BLaER1 treated with 17β-estradiol and CSF1 and Interleukin-3, amounts not matched to agents 10 nM and 100 nM (cell line): ENCODE data around the gene PTPRT.

ENCODE experiments used
- H3K27ac ChIP-seq, 11 experiments: shearing (Covaris generic); formaldehyde crosslinking; 2 replicates each; pipeline ENCODE4 v1.8.1; 2022
- H3K27me3 ChIP-seq, 11 experiments: shearing (Covaris generic); formaldehyde crosslinking; 2 replicates each; pipeline ENCODE4 v1.8.1; 2022
- H3K36me3 ChIP-seq, 11 experiments: shearing (Covaris generic); formaldehyde crosslinking; 2 replicates each; pipeline ENCODE4 v1.8.1; 2022
- H3K4me1 ChIP-seq, 10 experiments: shearing (Covaris generic); formaldehyde crosslinking; 2 replicates each; pipeline ENCODE4 v1.8.1; 2022
- H3K4me2 ChIP-seq, 11 experiments: shearing (Covaris generic); formaldehyde crosslinking; 2 replicates each; pipeline ENCODE4 v1.8.1; 2022
- H3K4me3 ChIP-seq, 10 experiments: shearing (Covaris generic); formaldehyde crosslinking; 2 replicates each; pipeline ENCODE4 v1.8.1; 2022
- H3K9ac ChIP-seq, 11 experiments: shearing (Covaris generic); formaldehyde crosslinking; 2 replicates each; pipeline ENCODE4 v1.8.1; 2022
- H3K9me3 ChIP-seq, 11 experiments: shearing (Covaris generic); formaldehyde crosslinking; replicated peaks in 1 of 11; 2 replicates each; pipeline ENCODE4 v1.8.1; 2022
- H4K20me1 ChIP-seq, 11 experiments: shearing (Covaris generic); formaldehyde crosslinking; 2 replicates each; pipeline ENCODE4 v1.8.1; 2022
- Cebpa-rat ChIP-seq, 11 experiments: shearing (Covaris generic); IDR thresholded peaks; 2 replicates each; pipeline ENCODE4 v1.8.1; 2022

The PTPRT gene

GRCh38 chr20:42708266-42708665 is 481.4 kb downstream of the PTPRT start:
- Histone ChIP-seq H3K4me3 (no peak overlapping the region), H3K36me3 (peaks cover 0 to 7% (median 0%) of the 10 kb centered on the region in 11 experiments; a peak in 2 of 22 replicates), H3K4me1 (peaks cover 0 to 7% (median 2%) of the 10 kb centered on the region in 10 experiments; a peak in 10 of 20 replicates), H3K4me2 (no peak overlapping the region), H3K27ac (no peak overlapping the region), H3K9me3 (peaks cover 24 to 41% (median 33%) of the 10 kb centered on the region in 11 experiments), H3K9ac (no peak overlapping the region), H4K20me1 (no peaks in the 10 kb centered on the region), H3K27me3 (no peaks in the 10 kb centered on the region)
- no peak for TF ChIP-seq Cebpa-rat (IDR thresholded peaks at IDR 0.05)

- Histone ChIP-seq H3K9ac (no peak overlapping the region), H3K9me3 (peaks cover 24 to 44% (median 36%) of the 10 kb centered on the region in 11 experiments), H3K4me3 (no peak overlapping the region), H3K27me3 (no peaks in the 10 kb centered on the region), H3K4me2 (no peak overlapping the region), H3K27ac (no peak overlapping the region), H3K4me1 (peaks cover 9 to 20% (median 12%) of the 10 kb centered on the region in 10 experiments), H3K36me3 (peaks cover 0 to 7% (median 0%) of the 10 kb centered on the region in 11 experiments; a peak in 2 of 22 replicates), H4K20me1 (no peaks in the 10 kb centered on the region)
- no peak for TF ChIP-seq Cebpa-rat (IDR thresholded peaks at IDR 0.05)
Measured at GRCh38 chr20:42706759-42707158, 482.9 kb downstream of the PTPRT start.

GRCh38 chr20:42705550-42705949 is 484.2 kb downstream of the PTPRT start:
- TF ChIP-seq Cebpa-rat (IDR thresholded peaks at IDR 0.05) = no peak
- Histone ChIP-seq H3K9ac (no peak overlapping the region), H3K36me3 (peaks cover 0 to 5% (median 0%) of the 10 kb centered on the region in 11 experiments; a peak in 2 of 22 replicates), H3K9me3 (peaks cover 15 to 32% (median 25%) of the 10 kb centered on the region in 11 experiments), H3K4me3 (no peak overlapping the region), H3K27ac (no peak overlapping the region), H4K20me1 (no peaks in the 10 kb centered on the region), H3K27me3 (no peaks in the 10 kb centered on the region), H3K4me1 (peaks cover 9 to 20% (median 13%) of the 10 kb centered on the region in 10 experiments), H3K4me2 (no peak overlapping the region)

GRCh38 chr20:42703744-42704143 is 486.0 kb downstream of the PTPRT start:
- Histone ChIP-seq H3K4me2 (no peak overlapping the region), H3K36me3 (no peaks in the 10 kb centered on the region), H3K27ac (no peak overlapping the region), H3K4me3 (no peak overlapping the region), H3K27me3 (no peaks in the 10 kb centered on the region), H3K4me1 (peaks cover 9 to 16% (median 13%) of the 10 kb centered on the region in 10 experiments), H3K9me3 (peaks cover 0 to 14% (median 9%) of the 10 kb centered on the region in 11 experiments; a peak in 14 of 22 replicates), H4K20me1 (no peaks in the 10 kb centered on the region), H3K9ac (no peak overlapping the region)
- TF ChIP-seq Cebpa-rat (IDR thresholded peaks at IDR 0.05) = no peak

DNA sequence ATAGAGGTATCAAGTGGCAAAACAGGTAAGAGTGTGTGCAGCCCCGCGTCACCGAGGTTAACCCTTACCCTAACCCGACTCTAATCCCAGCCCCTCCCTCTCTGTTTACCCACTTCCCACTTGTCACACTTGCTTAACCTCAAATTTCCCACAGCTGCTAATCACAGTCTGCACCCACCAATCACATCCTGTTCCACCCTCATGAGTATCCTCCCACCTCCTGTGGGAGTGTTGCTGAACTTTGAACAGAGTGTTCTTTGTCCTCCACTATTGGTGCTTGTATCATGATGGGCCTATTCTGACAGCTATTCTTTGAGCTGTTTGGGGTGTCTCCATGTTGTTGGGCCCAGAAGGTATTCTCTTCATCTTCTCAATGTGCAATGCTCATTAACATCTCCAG is 487.8 kb downstream of the PTPRT start:
- TF ChIP-seq Cebpa-rat (IDR thresholded peaks at IDR 0.05) = no peak
- Histone ChIP-seq H3K9ac (no peak overlapping the region), H3K27me3 (no peaks in the 10 kb centered on the region), H3K9me3 (peaks cover 0 to 13% (median 8%) of the 10 kb centered on the region in 11 experiments; a peak in 14 of 22 replicates), H3K36me3 (no peaks in the 10 kb centered on the region), H3K4me3 (no peak overlapping the region), H3K4me1 (peaks cover 9 to 14% (median 12%) of the 10 kb centered on the region in 10 experiments), H3K4me2 (peak overlapping the region; percentile 26 to 59 (median 50); a peak in 19 of 22 replicates), H3K27ac (no peak overlapping the region), H4K20me1 (no peaks in the 10 kb centered on the region)

DNA sequence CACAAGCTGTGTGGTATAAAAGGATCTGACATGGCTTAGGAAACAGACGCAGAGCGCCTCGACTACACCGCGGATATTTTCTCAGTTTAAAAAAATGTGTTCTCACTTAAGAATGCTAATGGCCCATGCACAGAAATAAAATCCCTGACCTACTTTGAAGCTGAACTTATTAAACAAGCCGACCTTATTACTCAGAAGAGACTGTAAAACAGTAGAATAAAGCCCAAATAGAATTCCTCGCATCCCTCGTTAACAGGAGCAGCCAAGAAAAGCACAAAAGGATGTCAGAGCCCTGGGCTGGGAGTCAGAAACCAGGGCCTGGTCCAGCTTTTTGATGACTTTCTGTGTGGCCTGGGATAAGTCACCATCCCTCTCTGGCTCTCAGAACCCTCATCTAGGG is 489.3 kb downstream of the PTPRT start:
- Histone ChIP-seq H4K20me1 (no peaks in the 10 kb centered on the region), H3K27me3 (no peaks in the 10 kb centered on the region), H3K27ac (no peak overlapping the region), H3K9me3 (peaks cover 0 to 13% (median 8%) of the 10 kb centered on the region in 11 experiments; a peak in 14 of 22 replicates), H3K9ac (no peak overlapping the region), H3K4me3 (no peak overlapping the region), H3K4me2 (no peak overlapping the region), H3K36me3 (no peaks in the 10 kb centered on the region), H3K4me1 (peaks cover 9 to 14% (median 12%) of the 10 kb centered on the region in 10 experiments)
- TF ChIP-seq Cebpa-rat (IDR thresholded peaks at IDR 0.05) = no peak

- no peaks in the 10 kb centered on the region for H4K20me1 ChIP-seq
- H3K4me3 ChIP-seq = no peak overlapping the region
- H3K9me3 ChIP-seq = peaks cover 0 to 3% (median 0%) of the 10 kb centered on the region in 11 experiments; a peak in 4 of 22 replicates
- no peak overlapping the region for H3K27ac ChIP-seq
- no peak overlapping the region for H3K9ac ChIP-seq
- H3K36me3 ChIP-seq = no peaks in the 10 kb centered on the region
- no peak overlapping the region for H3K4me2 ChIP-seq
- peaks cover 9 to 13% (median 12%) of the 10 kb centered on the region in 10 experiments for H3K4me1 ChIP-seq
- TF ChIP-seq Cebpa-rat (IDR thresholded peaks at IDR 0.05) = no peak
- no peaks in the 10 kb centered on the region for H3K27me3 ChIP-seq
Measured at GRCh38 chr20:42697962-42698361, 491.7 kb downstream of the PTPRT start.

DNA sequence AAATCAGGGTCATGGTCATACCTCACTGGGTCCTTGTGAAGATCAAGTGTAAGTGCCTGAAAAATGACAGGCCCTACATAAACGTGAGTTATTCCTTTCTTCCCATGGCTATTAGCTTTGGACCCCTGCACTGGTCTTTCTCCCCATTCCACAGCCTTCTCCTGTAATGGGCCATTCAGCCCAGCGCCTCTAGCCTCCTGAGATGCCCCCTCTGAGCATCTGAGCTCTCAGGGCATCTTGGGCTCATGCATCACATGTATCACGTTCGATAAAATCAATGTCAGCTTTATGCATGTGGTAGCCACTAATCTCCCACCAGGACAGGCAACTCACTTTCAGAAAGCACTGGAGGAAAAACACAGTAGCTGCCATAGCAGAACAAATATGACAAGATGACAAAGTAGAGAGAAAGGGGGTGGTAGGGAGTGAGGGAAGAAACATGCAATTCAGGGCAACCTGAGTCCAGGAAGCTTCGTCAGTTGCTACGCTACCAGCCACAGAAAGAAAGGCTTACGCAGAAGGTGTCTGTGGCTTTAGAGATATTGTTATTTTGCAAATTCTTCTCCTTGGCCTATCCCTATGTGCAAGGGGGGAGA is 498.8 kb downstream of the PTPRT start:
- Histone ChIP-seq H3K27me3 (no peaks in the 10 kb centered on the region), H3K4me3 (no peak overlapping the region), H3K9ac (no peak overlapping the region), H3K4me2 (no peak overlapping the region), H3K9me3 (0 out of 22 replicates have a peak, but pooled peaks cover 0 to 6% (median 0%) of the 10 kb centered on the region in 11 experiments), H4K20me1 (no peaks in the 10 kb centered on the region; a peak in 1 of 22 replicates), H3K36me3 (no peaks in the 10 kb centered on the region), H3K4me1 (no peaks in the 10 kb centered on the region), H3K27ac (no peak overlapping the region)
- TF ChIP-seq Cebpa-rat (IDR thresholded peaks at IDR 0.05) = no peak

GRCh38 chr20:42688576-42688975 is 501.1 kb downstream of the PTPRT start:
- Histone ChIP-seq H3K9me3 (0 out of 22 replicates have a peak, but pooled peaks cover 0 to 6% (median 0%) of the 10 kb centered on the region in 11 experiments), H3K9ac (no peak overlapping the region), H3K27me3 (no peaks in the 10 kb centered on the region), H3K4me3 (no peak overlapping the region), H3K27ac (no peak overlapping the region), H3K4me2 (no peak overlapping the region), H3K36me3 (no peaks in the 10 kb centered on the region), H4K20me1 (no peaks in the 10 kb centered on the region; a peak in 1 of 22 replicates), H3K4me1 (no peaks in the 10 kb centered on the region)
- no peak for TF ChIP-seq Cebpa-rat (IDR thresholded peaks at IDR 0.05)

GRCh38 chr20:42686057-42686456 is 503.6 kb downstream of the PTPRT start:
- H3K36me3 ChIP-seq = no peaks in the 10 kb centered on the region
- H4K20me1 ChIP-seq = no peaks in the 10 kb centered on the region; a peak in 2 of 22 replicates
- no peaks in the 10 kb centered on the region for H3K27me3 ChIP-seq
- no peak overlapping the region for H3K4me3 ChIP-seq
- H3K4me1 ChIP-seq = no peaks in the 10 kb centered on the region
- no peak overlapping the region for H3K4me2 ChIP-seq
- TF ChIP-seq Cebpa-rat (IDR thresholded peaks at IDR 0.05) = no peak
- no peak overlapping the region for H3K27ac ChIP-seq
- no peak overlapping the region for H3K9ac ChIP-seq
- no peaks in the 10 kb centered on the region for H3K9me3 ChIP-seq
